ENCODE results near the gene DEF6. TPM values are rescaled to one million over a fixed set of nuclear protein-coding genes. Genes with fewer than 3 reads are reported as not detected.

Gene DEF6
- total RNA-seq, 2 donors from 2014 or later = 8.1 to 12.5 TPM

DNA sequence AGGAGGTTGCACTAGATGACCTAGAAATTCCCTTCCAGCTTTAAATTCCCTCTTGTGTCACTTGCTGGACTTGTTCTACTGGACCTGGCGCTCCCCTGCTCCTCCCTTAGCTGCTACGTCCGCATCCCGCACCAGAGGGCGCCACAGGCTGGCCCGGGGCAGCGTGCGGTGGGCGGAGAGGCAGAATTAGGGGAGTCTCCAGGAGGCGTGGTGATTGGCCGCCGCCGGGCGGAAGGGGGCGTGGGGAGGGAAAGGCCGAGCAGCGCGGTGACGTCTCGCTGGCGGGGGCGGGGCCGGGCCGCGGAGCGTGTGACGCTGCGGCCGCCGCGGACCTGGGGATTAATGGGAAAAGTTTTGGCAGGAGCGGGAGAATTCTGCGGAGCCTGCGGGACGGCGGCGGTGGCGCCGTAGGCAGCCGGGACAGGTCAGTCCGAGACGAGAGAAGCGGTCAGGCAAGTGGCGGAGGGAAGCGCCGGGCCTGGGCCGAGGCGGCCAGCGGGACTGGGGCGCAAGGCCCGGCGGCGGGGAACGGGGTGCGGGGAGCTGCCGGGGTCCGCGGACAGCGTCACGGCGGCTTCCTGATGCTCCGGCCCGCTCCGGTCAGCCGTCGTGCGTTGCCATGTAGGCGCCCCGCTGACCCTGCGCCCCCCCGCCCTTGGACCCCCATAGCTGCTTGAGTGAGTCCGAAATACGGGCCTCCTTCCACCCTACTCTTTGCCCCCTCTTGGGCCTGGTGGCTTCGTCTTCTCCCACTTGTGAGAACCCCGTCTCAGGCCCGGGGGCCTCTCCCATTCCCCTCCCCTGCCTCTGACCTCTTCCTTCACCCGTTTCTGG, 44.9 kb downstream of the DEF6 start, which contains the start of gene PPARD:
Gene PPARD, plus strand, starts transcription at position 301 of the 834 bp plus-strand sequence. CDS start 68,530 bp downstream, outside the sequence.
- intact Hi-C loops (cut with DNase I) = loop anchor here (1.0 to 5.0 kb wide), 2 partner anchors 45 to 108 kb away; partner anchors contain the start of gene DEF6
- Histone ChIP-seq H3K4me1 (peaks cover 7% of the 10 kb centered on the region), H3K27me3 (no peaks in the 10 kb centered on the region), H3K36me3 (no peaks in the 10 kb centered on the region), H3K9ac (ENCODE audit: low read depth in 2 of 2, low read length in 2 of 2) (peak within 1 kb of the TSS; percentile 85 to 91), H3K9me3 (no peaks in the 10 kb centered on the region), H3K27ac (peak within 1 kb of the TSS; percentile 80), H3K4me3 (peak within 1 kb of the TSS; percentile 99)
- TF ChIP-seq, protein P1, sequence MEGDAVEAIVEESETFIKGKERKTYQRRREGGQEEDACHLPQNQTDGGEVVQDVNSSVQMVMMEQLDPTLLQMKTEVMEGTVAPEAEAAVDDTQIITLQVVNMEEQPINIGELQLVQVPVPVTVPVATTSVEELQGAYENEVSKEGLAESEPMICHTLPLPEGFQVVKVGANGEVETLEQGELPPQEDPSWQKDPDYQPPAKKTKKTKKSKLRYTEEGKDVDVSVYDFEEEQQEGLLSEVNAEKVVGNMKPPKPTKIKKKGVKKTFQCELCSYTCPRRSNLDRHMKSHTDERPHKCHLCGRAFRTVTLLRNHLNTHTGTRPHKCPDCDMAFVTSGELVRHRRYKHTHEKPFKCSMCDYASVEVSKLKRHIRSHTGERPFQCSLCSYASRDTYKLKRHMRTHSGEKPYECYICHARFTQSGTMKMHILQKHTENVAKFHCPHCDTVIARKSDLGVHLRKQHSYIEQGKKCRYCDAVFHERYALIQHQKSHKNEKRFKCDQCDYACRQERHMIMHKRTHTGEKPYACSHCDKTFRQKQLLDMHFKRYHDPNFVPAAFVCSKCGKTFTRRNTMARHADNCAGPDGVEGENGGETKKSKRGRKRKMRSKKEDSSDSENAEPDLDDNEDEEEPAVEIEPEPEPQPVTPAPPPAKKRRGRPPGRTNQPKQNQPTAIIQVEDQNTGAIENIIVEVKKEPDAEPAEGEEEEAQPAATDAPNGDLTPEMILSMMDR (IDR thresholded peaks at IDR 0.05) = peak; percentile 92
- DNase-seq = peak; percentile 100

DNA sequence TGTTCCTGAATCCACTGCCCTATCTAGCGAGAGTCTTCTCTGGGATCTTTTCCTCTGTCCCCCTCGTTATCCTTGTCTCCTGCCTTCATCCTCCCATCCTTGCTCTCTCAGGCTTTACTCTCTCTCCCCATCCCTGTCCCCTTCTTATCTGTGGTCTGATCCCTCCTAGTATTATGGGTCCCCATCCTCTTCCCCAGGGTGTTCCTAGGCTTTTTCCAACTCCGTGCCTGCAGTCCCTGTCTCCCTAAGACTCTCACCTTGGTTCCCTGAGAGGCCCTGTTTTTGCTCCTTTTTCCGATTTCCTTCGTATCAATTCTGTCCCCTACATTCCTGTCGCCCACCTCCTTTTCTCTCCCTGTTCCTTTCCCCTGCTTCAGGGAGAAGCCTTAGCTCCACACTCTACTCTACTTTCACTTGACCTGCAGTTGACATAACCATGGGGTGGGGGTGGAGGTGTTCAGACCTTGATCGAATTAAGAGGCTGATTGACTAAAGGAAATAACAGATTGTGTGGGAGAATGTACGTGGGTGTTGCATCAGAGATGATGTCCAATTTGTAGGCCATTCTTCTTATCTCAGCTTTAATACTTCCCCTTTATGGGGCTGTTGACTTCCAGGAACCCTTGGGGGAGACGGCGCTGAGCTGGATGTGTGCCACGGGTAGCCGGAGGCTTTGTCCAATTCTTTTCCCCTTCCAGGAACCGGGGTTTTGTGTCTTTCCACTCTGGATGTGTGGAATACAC, 45.6 kb downstream of the DEF6 start:
- Histone ChIP-seq H3K27me3 (no peaks in the 10 kb centered on the region), H3K9me3 (no peaks in the 10 kb centered on the region), H3K4me3 (peak overlapping the region; percentile 99), H3K36me3 (no peaks in the 10 kb centered on the region), H3K4me1 (peaks cover 7% of the 10 kb centered on the region), H3K9ac (ENCODE audit: low read depth in 2 of 2, low read length in 2 of 2) (peak overlapping the region; percentile 85 to 91), H3K27ac (peak overlapping the region; percentile 80)
- TF ChIP-seq, protein P1 (IDR thresholded peaks at IDR 0.05) = no peak
- DNase-seq = peak; percentile 52
- intact Hi-C loops (cut with DNase I) = loop anchor here (5.0 kb wide), 1 partner anchor 46 kb away; the partner anchor contains the start of gene DEF6

DNA sequence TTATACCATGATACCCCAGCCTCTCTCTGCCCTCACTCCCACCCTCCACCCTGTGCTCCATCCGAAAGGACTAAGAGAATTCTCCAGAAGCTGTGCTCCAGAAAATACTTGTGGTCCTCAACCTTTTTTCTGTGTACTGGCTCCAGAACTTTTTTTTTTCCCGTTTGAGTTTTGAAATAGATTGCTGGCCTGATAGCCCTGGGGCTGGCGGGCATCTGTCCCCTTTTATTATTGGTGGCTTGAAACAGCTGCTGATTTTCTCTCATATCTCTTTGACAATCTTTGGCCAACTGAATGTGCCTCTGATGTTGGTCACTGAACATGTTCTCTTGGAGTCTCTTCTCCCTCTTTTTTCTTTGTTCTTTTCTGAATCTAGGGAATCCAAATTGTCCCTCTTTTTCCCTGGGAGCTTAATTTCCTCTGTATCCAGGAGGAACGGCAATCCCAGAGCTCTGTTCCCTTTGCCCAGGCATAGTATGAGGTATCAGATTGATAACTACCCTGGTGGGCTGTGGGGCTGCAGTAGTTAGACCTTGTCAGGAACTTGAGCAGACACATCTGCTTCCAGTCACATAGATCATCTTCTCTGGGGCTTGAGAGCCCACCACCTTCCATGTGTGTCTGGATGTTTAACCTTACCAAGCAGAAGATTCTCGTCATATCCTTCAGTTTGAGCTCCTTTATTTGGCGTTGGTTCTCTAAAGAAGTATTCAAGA, 46.4 kb downstream of the DEF6 start:
- TF ChIP-seq, protein P1 (IDR thresholded peaks at IDR 0.05) = no peak
- peak overlapping the region; percentile 80 for H3K27ac ChIP-seq
- H3K4me1 ChIP-seq = peaks cover 7% of the 10 kb centered on the region
- H3K36me3 ChIP-seq = no peaks in the 10 kb centered on the region
- intact Hi-C loops (cut with DNase I) = loop anchor here (5.0 kb wide), 1 partner anchor 47 kb away; the partner anchor contains the start of gene DEF6
- no peak for DNase-seq
- no peaks in the 10 kb centered on the region for H3K9me3 ChIP-seq
- no peaks in the 10 kb centered on the region for H3K27me3 ChIP-seq
- peak overlapping the region in 1 of 2 donors; percentile 91 for H3K9ac ChIP-seq (ENCODE audit: low read depth in 2 of 2, low read length in 2 of 2)
- peak overlapping the region; percentile 99 for H3K4me3 ChIP-seq

DNA sequence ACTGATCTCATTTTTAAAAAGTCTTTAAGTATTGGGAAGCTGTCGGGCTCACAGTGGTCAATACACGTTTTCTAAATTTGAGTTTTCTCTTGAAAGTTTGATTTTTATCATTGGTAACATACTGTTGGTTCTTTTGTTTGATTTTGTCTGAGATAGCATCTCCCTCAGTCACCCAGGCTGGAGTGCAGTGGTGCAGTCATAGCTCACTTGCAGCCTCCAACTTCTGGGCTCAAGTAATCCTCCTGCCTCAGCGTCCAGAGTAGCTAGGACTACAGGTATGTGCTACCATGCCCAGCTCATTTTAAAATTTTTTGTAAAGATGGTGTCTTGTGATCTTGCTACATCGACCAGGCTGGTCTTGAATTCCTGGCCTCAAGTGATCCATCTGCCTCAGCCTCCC, 53.8 kb downstream of the DEF6 start:
- Histone ChIP-seq H3K4me1 (no peaks in the 10 kb centered on the region), H3K27ac (no peak overlapping the region), H3K9me3 (no peaks in the 10 kb centered on the region), H3K27me3 (no peaks in the 10 kb centered on the region), H3K36me3 (no peaks in the 10 kb centered on the region), H3K9ac (ENCODE audit: low read depth in 2 of 2, low read length in 2 of 2) (no peak overlapping the region), H3K4me3 (no peak overlapping the region)
- DNase-seq = no peak
- TF ChIP-seq, protein P1 (IDR thresholded peaks at IDR 0.05) = no peak
- intact Hi-C loops (cut with DNase I) = no loop called here

DNA sequence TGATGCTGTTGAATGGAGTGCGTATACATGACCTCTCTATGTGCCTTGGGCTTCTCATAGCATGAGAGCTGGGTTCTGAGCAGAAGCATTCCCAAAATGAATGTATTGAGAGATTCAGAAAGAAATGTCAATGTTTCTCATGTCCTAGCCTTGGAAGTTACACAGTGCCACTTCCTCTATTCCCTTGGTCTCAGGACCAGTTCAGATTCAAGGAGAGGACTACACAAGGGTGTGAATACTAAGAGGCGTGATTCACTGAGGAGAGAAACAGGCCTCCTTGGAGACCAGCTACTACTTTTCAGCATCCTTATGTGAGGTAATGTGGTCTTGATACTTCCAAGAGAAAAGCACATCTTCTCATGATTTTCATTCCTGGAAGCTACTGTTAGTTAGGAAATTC, 55.1 kb downstream of the DEF6 start:
- DNase-seq = no peak
- H3K9me3 ChIP-seq = no peaks in the 10 kb centered on the region
- intact Hi-C loops (cut with DNase I) = no loop called here
- no peak overlapping the region for H3K9ac ChIP-seq (ENCODE audit: low read depth in 2 of 2, low read length in 2 of 2)
- TF ChIP-seq, protein P1 (IDR thresholded peaks at IDR 0.05) = no peak
- no peak overlapping the region for H3K4me3 ChIP-seq
- no peaks in the 10 kb centered on the region for H3K27me3 ChIP-seq
- no peaks in the 10 kb centered on the region for H3K4me1 ChIP-seq
- H3K36me3 ChIP-seq = no peaks in the 10 kb centered on the region
- no peak overlapping the region for H3K27ac ChIP-seq
